Stimulated activated CD4-positive, alpha-beta T cell treated with anti-CD3 and anti-CD28 coated beads, Interleukin-4, amount 100 ng/mL, for 24 hours (primary cell): ENCODE results near the gene MCTP1.
"Not testable (repeated sequence)": the region's sequence is repeated elsewhere in the genome, so short reads cannot be mapped to it uniquely, and the experiment has no call there.

ENCODE experiments used
- DNase-seq: peaks from one replicate; pipeline ENCODE4 v3.0.0-alpha.2; 2020

The MCTP1 gene

DNA sequence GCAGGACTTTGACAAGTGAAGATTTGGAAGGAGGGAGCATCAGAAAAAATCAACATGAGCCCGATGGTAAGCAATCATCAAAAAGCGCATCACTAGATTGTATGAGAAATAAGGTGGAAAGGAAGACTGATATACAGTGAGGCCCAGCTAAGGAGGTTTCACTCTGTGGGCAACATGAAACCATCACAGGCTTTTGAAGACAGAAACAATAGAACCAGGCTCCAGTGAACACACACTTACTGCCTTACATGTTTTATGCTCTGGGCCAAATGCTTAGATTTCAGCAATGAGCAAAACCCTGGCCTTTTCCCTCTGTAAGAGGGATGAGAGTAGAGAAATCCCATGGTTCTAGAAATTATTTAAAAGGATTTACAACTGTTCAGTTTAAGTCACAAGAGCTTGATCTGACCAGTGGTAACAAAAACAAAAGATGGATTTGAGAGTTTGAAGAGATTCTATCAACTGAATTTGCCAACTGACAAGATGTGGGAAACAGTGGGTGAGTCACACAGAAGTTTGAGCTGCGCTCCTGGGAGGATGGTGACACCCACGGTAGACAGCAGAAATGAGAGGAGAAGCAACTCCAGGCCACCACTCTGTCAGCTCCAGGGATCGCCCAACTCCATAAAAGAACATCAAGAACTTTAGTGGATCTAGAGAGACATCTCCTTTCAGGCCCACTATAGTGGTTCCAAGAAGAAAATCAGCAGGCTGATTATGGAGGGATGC, 261.8 kb downstream of the MCTP1 start:
- DNase-seq = no peak

DNA sequence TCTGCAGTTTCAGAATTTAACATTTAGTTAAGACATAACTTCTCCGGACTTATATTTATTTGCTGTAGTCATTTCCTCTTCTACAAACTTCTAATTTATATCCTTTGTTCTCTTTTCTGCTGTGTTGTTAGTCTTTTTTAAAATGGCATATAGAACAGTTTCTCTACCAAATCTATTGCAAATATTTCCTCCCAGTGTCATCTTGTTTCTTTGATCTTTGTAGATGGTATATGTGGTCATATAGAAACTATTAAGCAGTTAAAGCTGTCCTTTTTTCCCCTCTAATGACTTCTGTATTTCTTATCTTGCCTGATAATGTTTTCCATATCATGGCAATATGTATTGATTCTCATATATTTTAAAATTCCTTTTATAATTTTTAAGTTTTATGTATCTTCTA, 264.5 kb downstream of the MCTP1 start:
- DNase-seq = no peak

DNA sequence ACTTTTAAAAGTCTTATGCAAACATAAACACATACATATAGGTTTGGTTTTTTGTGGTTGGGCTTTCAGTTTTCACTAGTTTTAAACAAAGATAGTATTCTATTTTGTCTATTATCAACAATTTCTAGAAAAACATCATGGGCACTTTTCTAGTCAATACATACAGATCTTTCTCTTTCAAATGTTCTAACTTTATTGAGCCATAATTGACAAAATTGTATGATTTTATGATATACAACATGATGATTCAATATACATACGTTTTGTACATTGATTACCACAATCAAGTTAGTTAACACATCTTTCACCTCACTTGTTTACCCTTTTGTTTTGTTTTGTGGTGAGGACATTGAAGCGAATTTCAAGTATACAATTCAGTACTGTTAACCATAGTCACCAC, 265.9 kb downstream of the MCTP1 start:
- DNase-seq = no peak

DNA sequence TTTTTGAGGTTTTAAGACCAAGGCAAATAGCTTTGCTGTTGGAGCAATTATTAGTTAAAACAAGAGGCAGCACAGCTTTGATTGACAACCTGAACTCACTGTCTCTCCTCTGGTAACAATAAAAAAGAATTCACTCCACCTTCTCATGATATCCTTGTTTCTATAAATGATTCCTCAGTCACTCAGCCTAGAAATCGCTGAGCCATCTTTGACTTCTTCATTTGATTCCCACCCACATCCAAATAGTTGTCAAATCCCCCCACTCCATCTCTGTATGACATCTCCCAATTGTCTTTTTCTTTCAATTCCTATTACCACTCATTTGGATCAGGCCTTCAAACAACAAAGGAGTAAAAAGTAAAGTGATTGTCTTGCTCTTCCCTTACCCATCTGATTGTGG, 266.4 kb downstream of the MCTP1 start:
- DNase-seq = no peak

DNA sequence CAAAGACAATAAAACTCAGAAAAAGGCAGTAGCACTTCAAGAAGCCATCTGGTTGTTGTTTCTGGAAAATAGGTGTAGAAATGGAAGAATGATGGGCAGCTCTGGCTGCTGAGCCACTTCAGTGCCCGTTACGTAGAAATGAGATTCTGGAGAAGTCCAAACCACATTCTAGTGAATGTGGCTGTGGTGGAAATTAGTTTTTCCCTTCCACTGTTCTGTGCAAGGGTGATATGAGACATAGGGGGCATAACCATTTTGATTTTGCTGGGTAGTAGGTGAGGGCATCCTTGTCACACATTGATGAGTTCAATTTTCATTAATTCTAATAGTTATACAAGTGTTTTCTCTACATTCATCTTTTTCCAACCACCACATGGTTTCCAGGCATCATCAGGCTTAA, 275.1 kb downstream of the MCTP1 start:
- DNase-seq = no peak

DNA sequence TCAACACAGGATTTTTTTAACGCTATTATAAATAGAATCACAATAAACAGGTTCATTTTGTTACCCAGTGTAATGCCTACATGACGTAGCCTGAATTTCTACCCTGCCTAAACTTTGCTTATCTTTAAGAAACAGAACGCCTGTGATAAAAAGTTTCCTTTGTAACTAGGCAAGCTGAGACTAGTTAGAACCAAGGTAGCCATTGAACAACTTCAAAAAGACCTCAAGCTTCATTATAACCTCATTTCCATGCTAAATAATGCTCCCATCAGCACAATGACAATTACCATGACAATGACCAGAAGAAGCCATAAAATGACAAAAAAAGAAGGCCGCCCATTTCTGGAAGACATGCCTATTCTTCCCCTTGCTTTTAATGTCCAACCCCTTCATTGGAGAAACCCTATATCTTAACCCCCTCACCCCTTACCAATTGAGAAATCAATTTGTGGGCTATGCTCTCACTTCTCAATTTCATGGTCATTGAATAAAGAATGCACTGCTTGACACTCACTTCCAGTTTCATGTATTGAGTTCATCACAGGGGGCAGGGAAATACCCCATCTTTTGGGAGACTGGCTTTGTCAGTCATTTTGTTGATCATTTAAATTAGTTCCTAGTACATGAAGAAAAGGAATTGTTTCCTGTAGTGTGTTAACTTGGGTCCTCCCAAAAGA, 276.8 kb downstream of the MCTP1 start:
- no peak for DNase-seq

DNA sequence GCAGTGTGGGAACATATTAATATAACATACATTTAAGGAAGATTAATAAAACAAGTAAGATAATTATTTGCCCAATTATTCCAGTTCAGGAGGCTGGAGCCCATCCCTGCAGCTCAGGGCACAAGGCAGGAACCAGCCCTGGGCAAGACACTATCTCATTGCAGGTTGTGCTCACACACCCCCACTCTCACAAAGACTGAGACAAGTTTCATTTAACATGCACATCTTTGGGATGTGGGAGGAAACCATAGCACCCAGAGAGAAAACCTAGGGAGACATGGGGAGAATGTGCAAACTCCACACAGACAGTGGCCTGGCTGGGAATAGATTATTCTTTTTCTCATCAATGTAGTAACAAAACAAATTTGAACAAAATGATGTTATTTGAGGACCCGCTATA, 279.1 kb downstream of the MCTP1 start:
- DNase-seq = no peak

DNA sequence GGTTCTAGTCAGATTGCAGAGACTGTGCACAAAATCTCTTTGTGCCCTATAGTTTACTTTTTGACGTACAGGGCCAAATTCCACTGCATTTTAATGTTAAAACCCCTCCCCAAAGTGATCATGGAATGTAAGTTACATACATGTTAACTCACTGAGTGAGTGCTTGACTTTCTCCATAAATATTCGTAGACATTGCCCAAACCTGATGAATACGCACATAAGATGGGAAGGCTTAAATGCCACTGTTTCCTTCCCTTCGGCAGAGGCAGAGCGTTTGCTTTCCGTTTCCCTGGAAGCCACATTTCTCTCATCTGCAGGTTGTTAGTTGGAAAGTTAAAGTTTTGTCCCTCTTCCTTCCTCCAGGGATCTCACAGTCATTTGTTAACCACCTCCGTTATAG, 286.2 kb downstream of the MCTP1 start:
- DNase-seq = no peak

DNA sequence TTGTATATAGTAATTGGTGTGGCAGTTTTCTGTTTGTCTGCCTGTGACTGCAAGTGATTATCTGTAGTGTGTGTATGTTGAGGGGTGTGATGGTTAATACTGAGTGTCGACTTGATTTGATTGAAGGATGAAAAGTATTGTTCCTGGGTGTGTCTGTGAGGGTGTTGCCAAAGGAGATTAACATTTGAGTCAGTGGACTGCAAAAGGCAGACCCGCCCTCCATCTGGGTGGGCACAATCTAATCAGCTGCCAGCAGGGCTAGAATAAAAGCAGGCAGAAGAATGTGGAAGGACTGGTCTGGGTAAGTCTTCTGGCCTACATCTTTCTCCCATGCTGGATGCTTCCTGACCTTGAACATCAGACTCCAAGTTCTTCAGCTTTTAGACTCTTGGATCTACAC, 290.4 kb downstream of the MCTP1 start:
- not testable (repeated sequence) for DNase-seq

DNA sequence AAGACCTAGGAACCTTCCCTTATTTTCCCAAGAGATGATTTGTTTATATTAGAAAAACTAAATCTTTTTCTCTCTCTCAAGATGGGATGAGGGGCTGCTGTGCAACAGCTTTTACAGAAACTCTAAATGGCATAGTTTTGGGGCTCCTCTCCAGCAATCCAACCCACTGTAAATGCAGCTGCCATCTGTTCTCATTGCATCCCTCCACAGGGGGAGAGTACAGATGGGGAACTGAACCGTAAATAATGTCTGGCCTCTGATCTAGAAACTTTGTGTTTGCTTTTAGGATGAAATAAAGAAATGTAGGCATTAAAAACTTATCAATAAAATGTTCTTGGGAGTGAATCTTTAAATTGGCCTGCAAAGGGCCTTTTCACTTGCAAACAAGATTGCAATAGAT, 291.4 kb downstream of the MCTP1 start:
- no peak for DNase-seq

DNA sequence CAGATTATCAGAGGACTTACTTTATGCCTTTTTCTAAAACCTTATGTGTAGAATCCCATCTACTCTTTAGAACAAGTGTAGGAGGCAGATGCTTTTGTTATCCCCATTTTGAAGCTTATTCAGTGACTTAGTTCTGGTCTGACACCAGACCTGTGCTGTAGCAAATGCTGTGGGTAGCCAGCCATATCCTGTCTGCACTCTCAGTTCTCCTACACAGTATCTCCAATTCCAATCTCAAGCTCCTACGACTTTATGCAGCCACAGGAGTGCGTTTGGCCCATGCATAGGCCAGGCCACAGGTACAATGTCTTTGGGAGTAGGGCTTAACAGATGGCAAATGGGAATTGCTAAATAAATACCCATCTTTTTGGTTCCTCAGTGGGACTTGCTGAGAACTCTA, 292.6 kb downstream of the MCTP1 start:
- DNase-seq = no peak

DNA sequence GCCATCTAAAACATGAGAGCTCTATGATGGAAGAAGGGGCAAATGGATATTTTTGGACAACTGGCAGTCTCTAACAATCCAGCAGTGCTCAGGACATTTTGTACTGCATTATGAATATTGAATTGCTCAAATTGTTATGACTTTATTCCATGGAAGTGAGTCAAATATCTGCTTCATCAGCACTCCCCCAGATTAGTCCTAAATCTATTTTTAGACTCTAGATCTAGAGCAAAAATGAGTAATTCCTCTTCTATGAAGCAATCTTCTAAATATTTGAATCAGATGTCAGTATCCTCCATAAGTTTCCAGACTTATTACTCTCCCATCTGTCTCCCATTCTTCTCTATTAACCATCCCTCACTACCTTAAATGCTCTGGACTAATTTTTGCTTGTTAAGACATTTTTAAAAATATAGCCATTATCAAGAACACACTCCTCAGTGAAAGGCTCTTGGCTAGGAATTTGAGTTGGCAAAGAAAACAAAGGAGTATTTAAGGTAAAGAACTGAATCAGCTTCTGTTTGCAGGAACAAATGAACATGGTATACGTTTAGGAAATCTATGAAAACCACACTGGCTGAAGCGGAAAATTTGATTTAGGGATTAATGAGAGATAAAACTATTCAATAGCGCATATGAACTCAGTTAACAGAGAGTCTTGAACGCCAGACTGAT, 300.9 kb downstream of the MCTP1 start:
- no peak for DNase-seq

DNA sequence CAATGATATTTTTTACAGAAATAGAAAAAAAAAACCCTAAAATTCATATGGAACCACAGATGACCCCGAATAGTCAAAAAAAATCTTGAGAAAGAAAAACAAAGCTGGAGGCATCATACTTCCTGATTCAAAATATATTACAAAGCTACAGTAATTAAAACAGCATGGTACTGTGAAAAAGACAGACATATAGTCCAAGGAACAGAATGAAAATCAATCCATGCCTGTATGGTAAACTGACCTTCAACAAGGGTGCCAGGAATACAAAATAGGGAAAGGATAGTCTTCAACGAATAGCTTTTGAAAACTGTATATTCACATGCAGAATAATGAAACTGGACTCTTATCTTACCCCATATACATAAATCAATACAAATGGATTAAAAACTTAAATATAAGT, 307.5 kb downstream of the MCTP1 start:
- DNase-seq = no peak

DNA sequence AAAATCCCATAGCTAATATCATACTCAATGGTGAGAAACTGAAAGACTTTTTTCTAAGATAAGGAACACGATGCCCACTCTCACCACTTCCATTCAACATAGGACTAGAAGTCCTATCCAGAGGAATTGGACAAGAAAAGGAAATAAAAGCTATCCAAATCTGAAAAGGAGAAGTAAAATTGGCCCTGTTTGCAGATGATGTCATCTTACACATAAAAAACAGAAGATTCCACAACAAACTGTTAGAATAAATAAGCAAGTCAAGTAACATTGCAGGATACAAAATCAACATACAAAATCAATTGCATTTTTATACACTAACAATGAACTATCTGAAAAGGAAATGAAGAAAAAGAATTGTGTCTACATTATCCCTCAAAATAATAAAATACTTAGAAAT, 308.0 kb downstream of the MCTP1 start:
- no peak for DNase-seq

DNA sequence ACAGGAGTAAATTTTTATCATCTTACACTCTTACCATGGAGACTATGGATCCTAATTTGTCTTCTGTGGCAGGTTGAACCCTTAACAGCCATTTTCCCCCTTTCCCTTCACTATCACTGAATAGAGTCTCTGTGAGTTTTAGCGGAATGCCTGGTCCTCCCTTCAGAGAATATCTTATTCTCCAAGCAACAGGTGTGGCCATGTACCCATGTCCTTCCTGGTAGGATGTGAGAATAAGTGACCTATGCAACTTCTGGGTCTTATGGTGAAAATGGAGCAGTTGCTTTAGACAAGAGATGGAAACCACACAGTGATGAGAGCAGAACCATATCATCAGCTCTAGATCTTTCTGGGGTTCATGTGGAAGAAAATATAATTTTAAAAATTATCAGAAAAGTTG, 312.6 kb downstream of the MCTP1 start:
- DNase-seq = no peak

DNA sequence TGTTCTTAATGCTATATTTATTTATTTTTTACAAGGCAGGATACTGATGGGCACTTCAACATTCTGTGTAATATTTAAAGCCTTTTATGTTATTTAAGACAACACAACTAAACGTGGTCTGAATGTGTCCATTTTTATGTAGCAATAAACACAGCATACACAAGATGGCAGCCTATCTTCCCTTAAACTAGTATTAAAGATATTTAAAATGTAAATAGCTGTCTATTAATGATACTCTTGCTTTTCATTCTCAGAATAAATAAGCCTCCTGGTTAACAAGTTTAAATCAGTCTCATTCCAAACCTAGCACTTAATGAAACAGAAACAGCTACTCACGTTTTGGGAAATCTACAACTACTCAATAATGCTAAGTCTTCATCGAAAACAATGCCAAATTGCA, 315.7 kb downstream of the MCTP1 start:
- no peak for DNase-seq

DNA sequence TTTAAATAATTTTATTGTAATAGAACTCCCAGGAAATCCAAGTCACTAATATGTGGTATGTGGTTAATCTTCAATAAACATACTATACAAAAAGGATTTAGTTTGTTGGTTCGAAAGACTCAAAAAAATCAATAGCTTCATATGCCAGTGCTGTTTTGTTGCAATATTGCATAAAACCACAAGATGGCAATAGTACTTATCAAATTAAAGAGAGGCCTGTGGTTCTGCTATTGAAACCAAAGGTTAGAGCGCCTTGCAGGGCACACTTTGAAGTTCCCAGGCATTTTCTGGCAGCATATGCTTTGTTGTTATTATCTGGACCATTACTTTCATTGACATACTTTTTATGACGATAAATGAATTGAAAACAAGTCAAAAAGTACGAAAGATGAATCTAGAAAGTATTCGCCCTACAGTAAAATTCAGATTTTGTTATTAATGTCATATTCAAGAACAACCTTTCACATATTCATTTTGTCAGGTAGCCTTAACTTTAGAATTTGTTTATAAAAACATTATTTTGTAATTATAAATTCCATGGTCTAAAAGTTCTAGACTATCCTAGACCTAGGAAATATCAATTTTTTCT, 316.3 kb downstream of the MCTP1 start:
- DNase-seq = peak; percentile 10

DNA sequence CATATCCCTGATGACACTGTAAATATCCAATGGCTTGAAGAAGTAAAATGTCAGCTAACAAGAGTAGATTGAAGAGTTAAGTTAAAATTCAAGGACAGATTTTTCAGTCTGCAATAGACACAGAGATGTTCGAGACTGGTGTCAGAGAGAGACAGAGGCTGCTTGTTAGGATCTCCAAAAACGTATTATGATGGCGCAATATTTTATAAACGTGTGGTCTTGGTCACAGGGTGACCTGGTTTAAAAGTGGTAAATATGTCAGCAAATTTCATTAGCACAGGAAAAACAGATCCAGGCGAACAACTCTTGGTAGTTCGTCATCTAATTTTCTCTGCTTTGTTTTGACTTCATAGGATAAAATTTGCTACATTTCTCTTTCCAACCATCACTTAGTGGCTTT, 317.4 kb downstream of the MCTP1 start:
- no peak for DNase-seq

DNA sequence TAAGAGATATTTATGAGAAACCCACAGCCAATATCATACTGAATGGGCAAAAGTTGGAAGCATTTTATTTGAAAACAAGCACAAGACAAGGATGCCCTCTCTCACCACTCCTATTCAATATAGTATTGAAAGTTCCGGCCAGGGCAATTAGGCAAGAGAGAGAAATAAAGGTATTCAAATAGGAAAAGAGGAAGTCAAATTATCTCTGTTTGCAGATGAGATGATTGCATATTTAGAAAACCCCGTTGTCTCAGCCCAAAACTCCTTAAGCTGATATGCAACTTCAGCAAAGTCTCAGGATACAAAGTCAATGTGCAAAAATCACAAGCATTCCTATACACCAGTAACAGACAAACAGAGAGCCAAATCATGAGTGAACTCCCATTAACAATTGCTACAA, 325.6 kb downstream of the MCTP1 start:
- not testable (repeated sequence) for DNase-seq

DNA sequence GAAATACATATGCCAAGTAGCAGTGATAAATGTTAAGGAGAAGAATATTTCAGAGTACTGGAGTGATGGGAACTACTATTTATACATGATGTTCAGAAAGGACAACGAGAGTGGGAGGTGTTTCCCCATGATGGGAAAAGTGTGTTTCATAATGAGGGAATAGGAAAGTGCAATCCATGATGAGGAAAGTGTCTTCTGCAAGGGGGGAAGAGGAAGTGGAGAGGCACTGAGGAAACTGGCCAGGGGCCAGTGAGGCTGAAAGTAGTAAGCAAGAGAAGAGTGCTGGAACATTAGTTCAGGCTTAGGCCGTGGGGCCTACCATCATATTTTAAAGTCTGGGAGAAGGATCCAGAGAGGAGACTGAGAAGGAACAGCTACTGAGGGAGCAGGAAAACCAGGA, 339.2 kb downstream of the MCTP1 start:
- DNase-seq = no peak

DNA sequence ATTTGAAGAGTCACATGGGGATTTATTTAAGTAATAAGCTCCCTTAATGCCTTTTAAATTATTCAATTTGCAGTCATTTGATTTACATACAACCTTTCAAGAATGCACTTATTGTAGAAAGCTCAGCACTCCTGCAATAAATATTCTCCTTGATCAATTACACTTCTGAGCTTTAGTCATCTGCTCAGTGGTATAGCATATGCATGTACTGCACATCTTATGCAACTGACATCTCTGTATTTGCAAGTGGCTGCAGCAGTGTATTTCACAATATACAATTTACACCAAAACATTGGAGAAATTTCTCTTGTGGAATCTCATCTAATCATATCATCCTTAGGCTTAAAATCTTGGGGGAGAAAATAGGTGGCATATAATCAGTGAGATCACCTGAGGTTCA, 340.7 kb downstream of the MCTP1 start:
- no peak for DNase-seq

DNA sequence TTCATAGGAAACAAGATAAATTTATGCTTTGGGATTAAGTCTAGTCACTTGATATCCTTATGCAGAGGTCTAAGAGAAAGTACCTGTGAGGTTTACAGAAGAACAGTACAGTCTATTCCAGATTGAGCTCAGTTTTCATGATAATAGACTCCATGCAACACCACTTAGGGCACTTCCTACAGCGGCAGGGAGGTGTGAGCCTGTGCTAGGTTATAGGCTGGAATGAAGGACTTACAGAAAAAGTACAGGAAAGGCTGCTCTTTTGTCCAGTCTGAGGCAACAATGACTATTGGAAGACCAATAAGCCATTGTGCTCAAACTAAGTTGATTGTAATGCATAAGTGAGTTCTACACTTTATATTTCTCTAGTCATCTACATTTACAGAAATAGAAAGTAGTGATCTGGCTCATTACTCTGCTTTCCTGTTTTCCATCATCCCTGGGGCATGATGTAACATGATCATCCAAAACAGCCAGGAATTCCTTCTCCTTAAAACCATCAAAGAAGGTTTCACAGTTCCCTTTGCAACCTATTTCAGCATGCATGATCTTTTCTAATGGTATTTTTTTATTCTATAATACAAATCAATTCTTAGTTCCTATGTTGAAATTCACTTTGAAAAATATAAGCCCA, 343.7 kb downstream of the MCTP1 start:
- no peak for DNase-seq

DNA sequence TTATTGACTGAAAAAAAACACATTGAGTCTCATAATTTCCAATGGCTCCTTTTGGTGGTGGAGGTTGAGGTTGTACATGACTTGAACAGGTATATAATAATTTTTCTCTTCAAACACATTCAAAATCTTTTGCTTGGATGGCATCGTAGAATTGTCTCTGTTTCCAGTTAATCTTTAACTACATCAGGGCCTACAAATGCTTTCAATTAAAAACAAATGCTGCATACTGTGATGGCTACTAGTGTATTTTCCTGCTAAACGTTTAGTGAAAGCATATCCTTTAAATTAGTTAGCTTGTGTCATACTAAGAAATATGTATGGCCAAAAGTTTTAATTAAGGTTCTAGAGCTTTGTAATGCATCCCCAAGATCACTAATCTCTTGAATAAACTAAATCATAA, 352.6 kb downstream of the MCTP1 start:
- no peak for DNase-seq

DNA sequence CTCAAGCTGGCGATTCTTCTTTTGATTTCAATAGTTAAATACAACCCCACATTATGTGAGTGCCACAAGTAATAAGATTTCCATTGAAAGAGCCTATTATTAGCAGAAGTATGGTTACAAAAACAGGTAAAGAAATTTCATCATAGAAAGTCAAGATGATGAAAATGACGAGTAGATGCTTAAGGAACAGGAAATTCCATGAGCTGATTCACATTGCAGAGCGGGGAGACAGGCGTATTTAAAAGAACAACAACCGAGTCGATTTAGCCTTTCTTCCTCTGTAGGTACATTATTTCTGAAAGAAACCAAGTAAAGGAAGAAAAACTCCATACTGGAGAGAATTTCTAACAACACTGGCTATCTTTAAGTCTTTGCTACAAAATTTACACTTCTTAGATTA, 356.0 kb downstream of the MCTP1 start:
- no peak for DNase-seq
